Natural killer cell (primary cell): ENCODE results near the gene SLC25A48. TPM values are rescaled to one million over a fixed set of nuclear protein-coding genes. Genes with fewer than 3 reads are reported as not detected.

ENCODE experiments used
- ATAC-seq, 3 donors: fragments of 150-1000 bp in 2 of 3; fragments of 200-7000 bp in 1 of 3; cut with Tn5 transposase; 1 replicate in 1 of 3; 2 replicates in 2 of 3; pipeline ENCODE4 v1.10.0; 2021; ENCODE audit warnings: mild to moderate bottlenecking in 2 of 3, moderate library complexity in 2 of 3
- DNase-seq, 2 donors: peaks; one replicate each; pipeline versions ENCODE4 v3.0.0 to v3.0.0-alpha.2; 2013 to 2021; ENCODE audit warnings: mixed read lengths in 1 of 2
- H3K27ac ChIP-seq: one replicate; pipeline ENCODE4 v1.5.1; 2013; ENCODE audit warnings: mild to moderate bottlenecking, low read length
- H3K27me3 ChIP-seq: one replicate; pipeline ENCODE4 v1.6.1; 2013; ENCODE audit warnings: low read length; ENCODE audit not compliant: control insufficient read depth, insufficient read depth
- H3K36me3 ChIP-seq: one replicate; pipeline ENCODE4 v1.6.1; 2013; ENCODE audit warnings: low read length; ENCODE audit not compliant: control insufficient read depth, insufficient read depth
- H3K4me1 ChIP-seq: one replicate; pipeline ENCODE4 v1.6.1; 2013; ENCODE audit warnings: low read length; ENCODE audit not compliant: control insufficient read depth, insufficient read depth
- H3K4me3 ChIP-seq: one replicate; pipeline ENCODE4 v1.5.1; 2013; ENCODE audit warnings: low read length
- H3K9me3 ChIP-seq: one replicate; pipeline ENCODE4 v1.6.1; 2013; ENCODE audit warnings: low read length; ENCODE audit not compliant: control insufficient read depth, insufficient read depth
- H3K27ac Mint-ChIP-seq, 2 donors: one replicate each; pipeline ENCODE4 v1.8.0; 2022; ENCODE audit warnings: mild to moderate bottlenecking in 2 of 2, mixed read lengths in 2 of 2, moderate library complexity in 1 of 2
- H3K27me3 Mint-ChIP-seq, 2 donors: one replicate each; pipeline ENCODE4 v1.8.0; 2022; ENCODE audit warnings: low read depth in 2 of 2, mixed read lengths in 2 of 2
- H3K36me3 Mint-ChIP-seq: one replicate; pipeline ENCODE4 v1.8.0; 2022; ENCODE audit warnings: mixed read lengths
- H3K4me1 Mint-ChIP-seq, 2 donors: one replicate each; pipeline ENCODE4 v1.8.0; 2022; ENCODE audit warnings: mixed read lengths in 2 of 2
- H3K4me3 Mint-ChIP-seq: one replicate; pipeline ENCODE4 v1.8.0; 2022; ENCODE audit warnings: mild to moderate bottlenecking, moderate library complexity, mixed read lengths
- H3K9me3 Mint-ChIP-seq, 2 donors: one replicate each; pipeline ENCODE4 v1.8.0; 2022; ENCODE audit warnings: mixed read lengths in 2 of 2
- CTCF ChIP-seq: fragments of 200-600 bp; IDR thresholded peaks from one replicate; pipeline ENCODE4 v1.8.0; 2022; ENCODE audit warnings: antibody characterized with exemption
- whole genome bisulfite sequencing: methylation state at CpG from one replicate; pipeline ENCODE4 v1.1.7; 2013; ENCODE audit warnings: missing lambda C conversion rate; ENCODE audit not compliant: insufficient coverage; 5-methylcytosine and 5-hydroxymethylcytosine counted together
- intact Hi-C: fragments of 100-400 bp; cut with micrococcal nuclease; formaldehyde crosslinking; loops from one replicate; pipeline ENCODE4 v1.14.2; 2022
- total RNA-seq, 4 donors: library from RNA; stranded (reverse); fragments of 120-200 nt in 1 of 4; gene quantifications; one replicate each; pipeline versions ENCODE4 v1.2.3 to v1.2.4, GENCODE V29; 2013 to 2022

Gene SLC25A48
- total RNA-seq, 3 donors from 2014 or later (not counting 1 experiment from before 2014, with no cell fraction given) = not detected

DNA sequence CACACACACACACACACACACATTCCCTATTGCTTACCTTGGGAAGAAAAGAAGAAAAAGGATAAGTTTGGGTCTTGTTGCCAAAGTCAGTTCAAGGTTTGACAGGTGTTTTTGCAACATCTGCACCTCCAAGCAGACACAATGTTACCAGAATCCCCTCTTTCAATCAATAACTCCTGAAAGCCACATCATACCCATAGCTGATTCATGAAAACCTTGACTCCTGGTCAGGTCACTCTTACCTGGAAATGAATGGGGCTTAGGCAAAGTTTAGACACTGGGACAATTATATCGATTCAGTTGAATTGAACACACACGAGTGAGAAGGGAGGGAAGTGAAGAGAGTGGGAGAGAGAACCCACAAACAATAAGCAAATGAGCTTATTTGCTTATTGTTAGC, 34.2 kb downstream of the SLC25A48 start:
- no peaks in the 10 kb centered on the region for H3K9me3 Mint-ChIP-seq
- no peaks in the 10 kb centered on the region for H3K4me1 Mint-ChIP-seq
- no peak overlapping the region for H3K27ac ChIP-seq
- H3K27me3 ChIP-seq = no peaks in the 10 kb centered on the region
- TF ChIP-seq CTCF = no peak
- ATAC-seq = no peak
- no peak overlapping the region for H3K4me3 ChIP-seq
- WGBS = 70% methylated on average over 2 of the region's 2 CpGs
- H3K27ac Mint-ChIP-seq = no peak overlapping the region
- no peaks in the 10 kb centered on the region for H3K9me3 ChIP-seq
- peaks cover 3 to 5% of the 10 kb centered on the region in 2 donors for H3K27me3 Mint-ChIP-seq
- H3K4me3 Mint-ChIP-seq = no peak overlapping the region
- DNase-seq = no peak
- H3K4me1 ChIP-seq = no peaks in the 10 kb centered on the region
- intact Hi-C loops = no loop called here
- no peaks in the 10 kb centered on the region for H3K36me3 ChIP-seq
- no peaks in the 10 kb centered on the region for H3K36me3 Mint-ChIP-seq

DNA sequence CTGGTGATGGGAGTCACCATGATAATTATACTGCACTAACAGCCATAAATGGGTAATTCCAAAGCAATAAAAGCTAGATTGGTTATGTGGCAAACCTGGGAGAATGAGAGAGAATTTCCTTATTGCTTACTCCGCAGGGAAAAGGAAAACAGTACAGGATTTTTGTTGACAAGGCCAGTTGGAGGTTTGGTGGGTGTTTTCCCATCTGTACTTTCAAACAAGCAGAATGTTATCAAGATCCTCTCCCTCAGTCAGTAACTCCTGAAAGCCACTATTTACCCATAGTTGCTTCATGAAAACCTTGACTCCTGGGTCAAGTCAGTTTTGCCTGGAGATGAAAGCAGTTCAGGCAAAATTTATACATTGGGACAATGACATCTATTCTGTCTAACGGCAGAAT, 34.8 kb downstream of the SLC25A48 start:
- no peaks in the 10 kb centered on the region for H3K4me1 ChIP-seq
- no peaks in the 10 kb centered on the region for H3K36me3 Mint-ChIP-seq
- H3K36me3 ChIP-seq = no peaks in the 10 kb centered on the region
- no peaks in the 10 kb centered on the region for H3K9me3 ChIP-seq
- H3K27ac Mint-ChIP-seq = no peak overlapping the region
- TF ChIP-seq CTCF = no peak
- WGBS = 94% methylated on average over 2 of the region's 2 CpGs
- H3K27me3 Mint-ChIP-seq = peaks cover 0 to 5% of the 10 kb centered on the region in 2 donors
- H3K9me3 Mint-ChIP-seq = no peaks in the 10 kb centered on the region
- ATAC-seq (no peak), DNase-seq (no peak)
- no peak overlapping the region for H3K4me3 ChIP-seq
- H3K27me3 ChIP-seq = no peaks in the 10 kb centered on the region
- H3K4me3 Mint-ChIP-seq = no peak overlapping the region
- H3K27ac ChIP-seq = no peak overlapping the region
- no peaks in the 10 kb centered on the region for H3K4me1 Mint-ChIP-seq
- intact Hi-C loops = no loop called here

DNA sequence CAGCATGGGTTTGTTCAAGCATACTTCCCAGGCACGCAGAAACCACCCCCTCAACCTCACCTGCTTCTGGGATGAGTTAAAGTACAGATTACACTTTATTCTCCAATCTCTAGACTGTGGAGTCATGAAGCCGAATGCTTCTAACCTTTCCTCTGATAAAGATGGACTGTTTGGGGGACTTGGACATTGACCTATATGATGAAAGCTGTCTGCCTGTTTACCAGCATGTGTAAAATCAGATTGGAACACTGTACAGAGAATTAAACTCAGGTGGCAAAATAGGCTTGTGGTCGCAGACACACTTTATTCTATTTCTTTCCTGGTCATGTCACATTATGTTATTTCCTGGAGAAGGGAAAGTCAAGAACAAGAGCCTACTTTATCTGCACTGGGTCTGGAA, 35.5 kb downstream of the SLC25A48 start:
- Mint-ChIP-seq H3K4me3 (no peak overlapping the region), H3K36me3 (no peaks in the 10 kb centered on the region), H3K27ac (no peak overlapping the region), H3K27me3 (peaks cover 3 to 10% of the 10 kb centered on the region in 2 donors), H3K9me3 (no peaks in the 10 kb centered on the region), H3K4me1 (no peaks in the 10 kb centered on the region)
- no peaks in the 10 kb centered on the region for H3K4me1 ChIP-seq
- no peak for TF ChIP-seq CTCF
- H3K9me3 ChIP-seq = no peaks in the 10 kb centered on the region
- intact Hi-C loops = no loop called here
- 75% methylated on average over 1 of the region's 3 CpGs for WGBS
- no peak overlapping the region for H3K27ac ChIP-seq
- no peak for ATAC-seq
- H3K36me3 ChIP-seq = no peaks in the 10 kb centered on the region
- no peak overlapping the region for H3K4me3 ChIP-seq
- no peak for DNase-seq
- no peaks in the 10 kb centered on the region for H3K27me3 ChIP-seq

DNA sequence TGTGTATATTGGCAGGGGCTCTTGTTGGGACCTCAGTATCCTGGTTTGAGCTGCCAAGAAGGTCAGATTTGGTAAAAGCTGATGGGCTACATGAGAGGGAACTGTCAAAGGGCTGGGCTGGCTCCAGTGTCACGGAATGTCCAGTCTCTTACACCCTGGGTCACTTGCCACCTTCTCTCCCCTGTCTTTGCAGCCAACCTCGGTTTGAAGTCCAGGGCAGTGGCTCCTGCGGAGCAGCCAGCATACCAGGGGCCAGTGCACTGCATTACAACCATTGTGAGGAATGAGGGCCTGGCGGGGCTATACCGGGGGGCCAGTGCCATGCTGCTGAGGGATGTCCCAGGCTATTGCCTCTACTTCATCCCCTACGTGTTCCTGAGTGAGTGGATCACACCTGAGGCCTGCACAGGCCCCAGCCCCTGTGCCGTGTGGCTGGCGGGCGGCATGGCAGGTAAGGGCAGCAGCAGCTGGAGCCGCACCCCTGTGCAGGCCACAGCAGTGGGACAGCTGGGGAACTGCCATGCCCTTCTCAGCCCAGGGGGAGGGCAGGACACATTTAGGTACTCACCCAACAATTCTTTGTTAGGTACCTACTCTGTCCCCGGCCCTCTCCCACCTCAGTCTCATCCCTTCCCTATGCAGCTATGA, 36.9 kb downstream of the SLC25A48 start:
- no peaks in the 10 kb centered on the region for H3K4me1 ChIP-seq
- Mint-ChIP-seq H3K27ac (no peak overlapping the region), H3K9me3 (no peaks in the 10 kb centered on the region), H3K4me3 (no peak overlapping the region), H3K4me1 (no peaks in the 10 kb centered on the region), H3K27me3 (peaks cover 8 to 19% of the 10 kb centered on the region in 2 donors), H3K36me3 (no peaks in the 10 kb centered on the region)
- WGBS = 77% methylated on average over 11 of the region's 11 CpGs
- no peak overlapping the region for H3K27ac ChIP-seq
- no peaks in the 10 kb centered on the region for H3K36me3 ChIP-seq
- TF ChIP-seq CTCF = no peak
- H3K27me3 ChIP-seq = no peaks in the 10 kb centered on the region
- intact Hi-C loops = no loop called here
- DNase-seq (no peak), ATAC-seq (no peak)
- no peaks in the 10 kb centered on the region for H3K9me3 ChIP-seq
- no peak overlapping the region for H3K4me3 ChIP-seq
